Superior temporal gyrus (tissue), 1 donor: ENCODE data around the gene CTDSP2.
"Not testable (repeated sequence)": the region's sequence is repeated elsewhere in the genome, so short reads cannot be mapped to it uniquely, and the experiment has no call there.

Source experiments
- DNase-seq: peaks from one replicate; pipeline ENCODE4 v3.0.0-alpha.2; 2016; ENCODE audit errors: extremely low spot score

The CTDSP2 gene

DNA sequence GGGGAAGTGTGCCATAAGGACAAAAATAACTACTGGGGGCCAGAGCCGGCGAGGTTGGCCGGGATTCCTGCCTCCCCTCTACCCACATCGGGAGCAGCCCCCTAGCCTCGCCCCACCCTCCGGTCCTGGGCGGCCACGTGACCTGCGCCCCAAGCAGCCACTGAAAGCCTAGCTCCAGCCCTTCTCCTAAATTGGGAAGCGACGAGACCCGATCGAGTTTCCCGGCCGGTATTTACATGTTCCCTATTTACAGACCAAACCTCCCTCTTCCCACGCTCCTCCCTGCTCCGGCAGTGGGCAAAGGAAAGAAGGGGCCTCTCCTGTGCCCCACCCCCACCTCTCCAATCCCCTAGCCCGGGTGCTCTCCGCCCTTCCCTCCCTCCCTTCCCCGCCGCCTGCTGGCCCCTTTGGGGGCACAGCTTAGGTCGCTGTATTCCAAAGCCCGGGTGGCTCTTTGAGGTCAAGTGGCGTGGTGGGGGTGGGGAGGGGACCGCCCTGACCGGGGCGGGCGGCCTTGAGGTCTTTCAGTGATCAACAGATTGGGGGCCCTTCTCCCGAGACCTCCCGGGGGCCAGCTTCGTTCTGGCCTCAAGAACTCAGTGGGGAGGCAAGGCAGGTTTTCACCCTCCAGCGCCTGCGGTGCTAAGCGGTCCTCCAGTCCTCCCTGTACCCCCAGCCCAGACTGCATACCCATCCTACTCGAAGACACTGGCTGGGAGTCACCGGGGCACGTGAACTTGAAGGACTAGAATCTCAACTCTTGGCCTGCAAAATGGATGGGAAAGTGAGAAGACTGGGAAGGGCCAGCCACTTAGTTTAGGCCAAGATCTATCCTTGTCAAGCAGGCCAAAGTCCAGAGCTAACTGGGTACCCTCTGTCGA lies 6.3 kb upstream of the CTDSP2 start:
- no peak for DNase-seq

DNA sequence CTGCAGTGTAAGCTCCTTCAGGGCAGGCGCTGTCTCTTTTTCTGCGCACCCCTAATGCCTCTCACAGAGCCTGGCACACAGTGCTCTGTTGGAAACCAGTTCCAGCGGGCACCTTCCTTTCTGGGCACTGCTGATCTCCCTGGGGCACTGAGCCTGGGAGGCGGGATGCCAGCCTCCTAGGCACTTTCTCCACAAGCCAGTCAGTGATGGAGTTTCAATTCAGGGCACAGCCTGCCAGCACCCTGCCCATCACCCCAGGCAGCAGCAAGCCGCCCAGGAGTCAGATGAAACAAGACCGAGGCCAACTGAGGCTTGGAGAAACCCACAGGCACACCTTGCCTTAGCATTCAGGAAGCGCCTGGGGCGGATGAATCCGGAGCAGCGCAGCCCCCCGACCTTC lies 5.7 kb upstream of the CTDSP2 start:
- DNase-seq: no peak

DNA sequence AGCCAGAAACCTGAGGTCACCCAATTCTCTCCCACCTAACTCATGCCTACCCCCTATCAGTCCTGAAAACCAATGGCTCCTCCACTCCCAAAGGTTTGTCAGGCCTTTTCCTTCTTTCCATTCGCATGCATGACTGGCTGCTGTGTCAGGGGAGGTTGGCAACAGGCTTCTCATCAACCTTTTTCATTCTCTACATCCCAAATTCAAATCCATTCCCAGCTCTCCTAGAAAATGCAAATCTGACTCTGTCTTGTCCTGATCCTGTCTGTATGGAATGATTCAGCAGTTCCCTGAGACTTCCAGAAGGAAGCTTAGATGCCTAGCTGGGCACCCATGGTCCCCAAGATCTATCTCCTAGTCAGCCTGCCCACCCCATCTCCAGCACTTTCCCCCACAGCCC lies 5.0 kb upstream of the CTDSP2 start:
- DNase-seq: no peak

DNA sequence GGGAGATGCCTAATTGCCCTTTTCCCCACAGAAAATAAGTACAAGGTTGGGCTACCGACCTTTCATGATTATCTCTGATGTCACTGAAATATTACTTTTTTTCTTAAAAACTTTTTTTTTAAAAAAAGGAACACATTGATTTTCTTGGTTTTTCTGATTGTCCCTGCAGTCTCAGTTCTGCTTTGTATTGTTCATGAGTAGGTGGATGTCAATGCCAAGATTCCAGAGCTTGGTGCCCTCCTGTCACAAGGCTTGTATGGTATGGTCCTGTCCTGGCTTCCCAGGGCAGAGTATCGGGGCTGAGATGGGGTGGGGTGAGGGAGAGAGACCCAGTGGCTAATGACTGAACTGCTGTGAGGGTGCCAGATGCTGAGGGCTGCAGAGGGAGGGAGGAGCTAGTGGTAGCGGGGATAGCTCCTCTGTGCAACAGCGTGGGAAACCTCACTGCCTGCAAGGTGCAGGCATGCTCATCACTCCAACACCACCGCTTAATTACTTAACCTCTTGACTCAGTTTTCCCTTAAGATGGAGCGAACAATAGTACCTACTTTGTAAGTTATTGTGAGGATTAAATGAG lies 4.4 kb upstream of the CTDSP2 start:
- no peak for DNase-seq

DNA sequence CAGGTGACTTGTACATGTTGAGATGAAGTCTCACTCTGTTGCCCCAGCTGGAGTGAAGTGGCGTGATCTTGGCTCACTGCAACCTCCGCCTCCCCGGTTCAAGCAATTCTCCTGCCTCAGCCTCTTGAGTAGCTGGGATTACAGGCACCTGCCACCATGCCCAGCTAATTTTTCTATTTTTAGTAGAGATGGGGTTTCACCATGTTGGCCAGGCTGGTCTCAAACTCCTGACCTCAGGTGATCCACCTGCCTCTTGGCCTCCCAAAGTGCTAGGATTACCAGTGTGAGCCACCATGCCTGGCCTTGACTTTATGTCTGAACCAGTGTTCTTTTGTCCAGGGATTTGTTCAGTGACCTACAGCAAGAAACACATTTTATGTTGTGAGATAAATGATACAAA lies 2.9 kb upstream of the CTDSP2 start:
- not testable (repeated sequence) for DNase-seq

DNA sequence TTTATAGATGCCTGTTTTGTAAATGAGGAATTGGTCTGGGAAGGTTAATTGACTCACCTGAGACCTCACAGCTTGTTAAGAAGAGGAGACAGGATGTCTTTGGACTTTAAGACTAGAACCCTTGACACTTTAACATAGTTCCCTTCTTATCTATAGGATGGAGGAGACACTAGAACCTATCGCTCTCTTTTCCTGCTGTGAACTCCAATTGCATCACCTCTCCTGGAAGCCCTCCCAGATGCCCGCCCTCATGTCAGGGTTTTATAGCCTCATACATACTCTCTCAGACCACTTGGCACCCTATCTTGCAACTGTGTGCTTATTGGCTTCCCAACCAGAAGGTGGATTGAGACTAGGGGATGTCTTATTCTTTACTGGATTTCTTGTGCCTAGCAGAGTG lies 2.5 kb upstream of the CTDSP2 start:
- DNase-seq: no peak

DNA sequence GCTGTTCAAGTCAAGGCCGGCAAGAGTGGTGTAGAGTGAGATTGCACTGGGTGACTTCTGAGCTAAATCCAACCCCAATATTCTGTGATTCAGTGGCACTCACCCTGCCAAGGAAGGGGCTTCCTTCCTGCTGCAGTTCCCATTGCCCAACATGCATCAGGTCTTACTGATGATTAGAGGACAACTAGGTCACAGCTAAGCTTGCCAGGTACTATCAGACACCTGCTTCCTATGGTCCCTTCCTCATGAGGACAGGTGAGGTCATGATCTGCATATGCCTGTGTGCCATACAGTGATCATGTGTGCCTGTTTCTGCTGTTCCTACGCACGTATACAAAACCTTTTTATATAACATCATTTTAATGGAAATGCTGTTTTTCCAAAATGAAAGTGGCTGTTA lies 1.7 kb upstream of the CTDSP2 start:
- DNase-seq: no peak

DNA sequence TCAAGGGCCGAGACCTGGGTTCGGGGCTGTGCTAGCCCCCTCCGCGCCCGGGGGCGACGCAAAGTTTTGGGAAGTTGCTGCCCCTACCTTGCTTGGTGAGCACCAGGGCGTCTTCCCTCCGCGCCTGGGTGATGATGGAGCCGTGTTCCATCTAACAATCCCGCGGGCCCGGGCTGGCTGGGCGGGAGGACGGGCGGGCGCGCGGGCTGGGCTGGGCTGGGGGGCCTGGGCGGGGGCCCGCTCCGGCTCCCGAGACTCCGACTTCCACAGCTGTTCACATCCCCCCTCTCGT lies 298 bp downstream of the CTDSP2 start:
- DNase-seq: no peak

DNA sequence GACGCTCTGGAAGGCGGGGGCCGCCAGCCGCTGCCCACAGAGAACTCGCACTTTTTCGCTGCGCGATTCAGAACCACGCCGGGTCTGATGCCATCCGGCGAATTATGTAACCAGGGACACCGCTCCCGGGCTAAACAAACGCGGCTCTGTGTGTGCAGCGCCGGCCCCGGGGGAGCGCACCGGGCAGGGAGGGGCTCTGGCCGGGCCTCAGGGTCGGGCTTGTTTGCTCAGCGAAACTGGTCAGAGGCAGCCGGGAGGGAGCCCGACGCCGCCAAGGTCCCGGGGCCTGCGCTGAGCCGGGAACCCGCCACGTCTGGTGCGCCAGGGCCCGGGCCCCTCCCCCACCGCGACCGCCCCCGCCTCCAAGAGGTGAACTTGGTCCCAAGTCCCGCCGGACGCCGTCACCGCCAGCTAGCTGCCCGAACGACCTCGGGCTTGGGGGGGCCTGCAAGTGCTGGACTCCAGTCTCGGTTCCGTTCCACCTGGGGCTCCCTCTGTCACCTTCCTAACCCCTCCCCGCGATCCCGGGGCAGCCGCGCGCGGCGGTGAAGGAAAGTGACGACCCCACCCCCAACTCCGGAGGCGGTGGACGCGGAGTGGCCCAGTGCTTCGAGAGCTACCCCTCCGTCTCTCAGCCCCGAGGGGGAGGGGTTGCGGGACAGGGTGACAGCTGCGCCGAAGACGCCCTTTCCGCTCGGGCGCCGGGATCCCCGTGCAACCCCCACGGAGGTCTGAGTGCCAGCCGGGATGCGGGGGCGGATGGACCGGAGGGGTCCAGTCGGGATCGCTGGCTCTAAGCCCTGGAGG lies 848 bp downstream of the CTDSP2 start:
- DNase-seq: peak; percentile 87

DNA sequence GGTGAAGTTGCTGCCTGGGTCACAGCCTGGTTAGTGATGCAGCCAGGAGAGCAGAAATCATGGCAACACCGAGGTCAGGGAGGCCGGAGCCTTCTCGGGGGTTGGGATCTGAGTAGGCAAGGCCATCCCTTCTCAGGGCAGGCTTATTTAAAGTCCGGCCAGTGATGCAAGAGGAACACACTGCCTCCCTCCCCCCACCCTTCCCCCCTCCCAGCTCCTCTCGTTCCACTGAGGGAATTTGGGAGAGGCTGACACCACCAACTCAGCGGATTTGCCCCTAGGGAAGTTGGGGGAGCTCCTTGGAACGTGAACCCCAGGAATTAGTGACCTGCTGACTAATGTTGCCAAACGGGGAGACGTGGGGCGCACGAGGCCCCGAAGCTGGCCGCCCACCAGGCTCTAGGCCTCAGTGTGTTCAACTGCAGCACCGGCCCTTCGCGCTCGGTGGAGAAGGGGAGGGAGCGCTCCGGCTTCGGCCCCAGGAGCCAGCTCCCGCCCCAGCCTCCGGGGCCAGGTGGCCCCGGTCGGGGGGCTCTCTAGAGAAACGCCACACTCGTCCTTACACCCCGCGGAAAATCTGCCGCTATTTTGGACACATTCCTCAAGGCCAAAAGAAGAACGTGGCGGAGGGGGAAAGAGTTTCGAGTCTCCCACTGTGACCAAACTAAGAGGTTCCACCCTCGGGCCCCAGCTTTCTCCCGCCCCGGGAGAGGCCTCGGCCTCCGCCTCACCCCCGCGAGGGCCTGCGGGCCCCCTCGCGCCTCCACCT lies 1.6 kb downstream of the CTDSP2 start:
- DNase-seq: no peak

DNA sequence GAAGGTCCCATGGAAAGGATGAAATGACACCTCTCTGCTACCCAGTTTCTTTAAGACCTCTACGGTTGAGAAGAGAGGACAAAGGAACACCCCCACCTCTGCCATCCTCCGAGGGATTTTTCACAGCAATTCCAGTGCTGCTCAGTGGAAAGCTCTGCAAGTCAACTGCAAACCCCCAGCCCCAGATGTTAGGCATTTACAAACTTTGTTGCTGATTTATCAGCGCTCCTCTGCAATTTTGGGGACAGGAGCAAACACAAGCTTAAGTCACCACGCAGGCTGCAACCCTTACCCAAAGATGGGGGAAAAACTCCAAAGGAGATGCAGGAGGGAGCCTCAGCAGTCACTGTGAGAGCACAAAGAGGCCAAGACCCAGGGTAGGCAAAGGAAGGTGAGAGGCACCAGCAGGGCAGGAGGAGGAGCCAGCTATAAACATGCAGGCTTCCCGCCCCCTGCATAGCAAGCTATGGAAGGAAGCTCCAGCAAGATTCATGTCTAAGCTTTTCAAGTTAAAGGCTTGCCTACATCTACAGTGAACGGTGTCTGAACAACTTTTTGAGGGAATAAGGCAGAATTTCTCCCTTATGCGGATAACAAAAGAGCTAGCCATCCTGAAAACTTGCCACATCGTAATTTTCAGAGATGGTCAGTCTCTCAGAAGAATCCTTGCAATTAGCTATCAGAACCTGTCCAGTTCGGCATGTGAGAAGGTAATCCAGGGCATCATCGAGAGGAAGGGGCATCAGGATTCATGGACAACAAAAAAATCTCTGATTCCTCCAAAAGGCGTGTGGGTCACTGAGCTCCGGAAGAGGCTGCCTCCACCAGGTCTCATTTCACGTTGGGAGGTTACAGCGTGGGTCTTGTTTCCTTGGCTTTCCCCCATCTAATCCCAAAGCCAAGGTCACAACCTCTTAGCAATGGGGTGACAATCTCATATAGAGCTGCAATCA lies 3.9 kb downstream of the CTDSP2 start:
- no peak for DNase-seq

DNA sequence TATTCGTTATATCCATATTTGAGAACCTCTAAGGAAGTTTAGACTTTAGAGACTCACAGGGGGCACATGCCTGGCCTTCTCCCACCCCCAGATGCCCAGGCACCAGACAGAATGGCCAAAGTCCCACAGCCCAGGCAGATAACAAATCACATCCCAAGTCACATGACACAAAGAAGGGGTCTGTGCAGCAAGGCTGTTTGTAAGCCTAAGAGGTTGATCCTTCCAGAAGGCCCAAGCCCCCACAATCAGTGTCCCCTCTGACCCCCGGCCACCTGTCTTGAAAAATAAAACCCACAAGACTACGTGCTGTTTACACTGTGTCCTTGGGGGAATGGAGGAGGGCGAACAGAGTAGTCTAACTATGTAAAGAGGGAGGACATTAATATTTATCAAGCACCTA lies 5.1 kb downstream of the CTDSP2 start:
- DNase-seq: no peak

DNA sequence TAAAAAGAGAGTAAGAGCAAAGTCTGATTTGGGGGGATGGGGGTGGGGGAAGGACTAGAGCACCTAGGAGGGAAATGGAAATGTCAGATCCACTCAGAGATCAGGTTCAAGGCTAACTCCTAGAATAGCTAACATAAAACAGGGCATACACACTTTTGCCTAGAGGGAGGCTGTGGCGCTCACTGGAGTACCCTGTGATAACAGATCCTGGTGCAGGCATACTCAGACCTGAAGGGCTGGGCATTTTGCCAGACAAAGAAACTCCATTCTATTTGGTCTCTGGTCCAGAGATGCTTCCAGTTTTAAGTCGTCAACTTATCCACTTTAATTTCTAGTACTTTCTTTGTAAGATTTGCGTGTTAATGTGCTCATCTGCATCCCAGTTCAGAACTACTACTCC lies 5.8 kb downstream of the CTDSP2 start:
- no peak for DNase-seq

DNA sequence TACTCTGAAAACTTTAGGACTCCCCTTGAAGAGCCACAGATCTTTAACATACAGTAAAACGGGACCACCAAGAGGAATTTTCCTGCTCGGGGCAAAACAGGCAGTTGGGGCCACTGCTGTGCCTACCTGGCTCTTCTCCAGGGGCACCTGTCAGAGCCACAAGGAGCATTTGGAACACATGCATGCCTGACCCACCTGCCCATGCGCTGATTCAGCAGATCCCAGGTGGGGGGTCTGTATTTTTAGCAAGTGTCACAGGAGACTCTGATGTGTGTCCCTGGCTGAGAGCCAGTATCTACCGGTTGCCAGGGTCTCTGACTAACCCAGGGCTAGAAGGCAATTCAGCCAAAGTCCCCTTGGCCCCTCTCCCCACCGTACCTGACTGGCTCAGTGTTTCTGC lies 6.5 kb downstream of the CTDSP2 start:
- DNase-seq: no peak

DNA sequence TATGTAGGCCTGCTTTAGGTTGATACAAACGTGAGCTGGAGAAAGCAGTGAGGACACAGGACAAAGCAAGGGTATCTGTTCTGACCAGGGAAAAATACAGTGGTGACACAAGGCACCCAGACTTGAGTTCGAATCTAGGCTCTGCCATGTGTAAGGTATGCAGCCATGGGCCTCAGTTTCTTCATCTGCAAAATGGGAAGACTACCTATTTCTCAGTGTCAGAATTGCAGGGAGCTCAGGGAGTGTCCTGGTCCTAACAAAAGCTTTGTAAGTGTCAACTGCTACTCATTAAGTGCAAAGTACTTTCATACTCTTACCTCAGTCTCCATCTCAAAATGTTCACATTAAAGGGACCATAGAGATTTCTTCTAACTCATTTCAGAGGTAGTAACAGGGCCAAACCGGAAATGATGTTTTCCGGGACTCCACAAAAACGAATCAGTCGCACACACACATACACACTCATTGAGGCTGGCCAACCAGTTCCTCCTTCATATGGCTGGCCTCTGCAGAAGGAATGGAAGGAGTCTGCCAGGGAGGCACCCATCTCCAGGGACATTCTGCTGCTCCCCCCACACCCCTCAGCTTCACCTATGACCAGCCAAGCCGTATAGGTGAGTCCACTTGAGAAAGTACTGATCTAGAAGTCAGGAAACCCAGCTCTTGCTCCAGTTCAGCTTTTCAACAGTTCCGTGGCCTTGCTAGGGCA lies 7.8 kb downstream of the CTDSP2 start:
- DNase-seq: no peak

DNA sequence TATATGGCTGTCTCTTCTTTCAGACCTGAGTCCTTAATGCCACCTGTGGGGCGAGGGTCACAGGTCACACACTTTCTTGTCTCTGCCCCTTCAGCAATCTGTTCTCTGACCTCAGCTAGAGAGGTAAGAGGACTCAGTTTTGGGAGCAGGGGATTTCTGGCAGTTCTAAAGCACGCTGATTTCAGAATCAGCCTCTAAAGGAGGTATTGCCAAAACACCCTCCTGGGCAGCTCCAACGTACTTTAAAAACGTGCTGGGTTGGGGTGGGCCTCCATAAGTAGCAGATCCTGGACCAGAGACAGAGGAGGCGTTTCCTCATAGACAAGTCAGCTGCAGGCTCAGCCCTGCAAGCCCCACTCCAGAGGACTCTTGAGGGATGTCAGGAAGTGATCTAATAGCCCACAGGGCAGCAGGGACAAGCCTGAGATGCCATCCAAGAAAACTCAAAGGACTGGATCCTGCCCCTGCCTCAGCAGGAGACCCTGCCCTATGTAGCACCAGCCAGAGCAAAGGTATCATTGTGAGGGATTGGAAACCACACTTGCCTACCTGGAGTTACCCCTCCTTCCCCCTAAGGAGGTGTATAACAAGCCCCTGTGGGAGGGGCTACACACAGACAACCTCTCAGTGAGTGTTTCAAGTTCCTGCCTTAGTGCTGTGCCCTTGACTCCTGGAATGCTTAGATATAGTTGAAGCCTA lies 8.5 kb downstream of the CTDSP2 start:
- DNase-seq: no peak

DNA sequence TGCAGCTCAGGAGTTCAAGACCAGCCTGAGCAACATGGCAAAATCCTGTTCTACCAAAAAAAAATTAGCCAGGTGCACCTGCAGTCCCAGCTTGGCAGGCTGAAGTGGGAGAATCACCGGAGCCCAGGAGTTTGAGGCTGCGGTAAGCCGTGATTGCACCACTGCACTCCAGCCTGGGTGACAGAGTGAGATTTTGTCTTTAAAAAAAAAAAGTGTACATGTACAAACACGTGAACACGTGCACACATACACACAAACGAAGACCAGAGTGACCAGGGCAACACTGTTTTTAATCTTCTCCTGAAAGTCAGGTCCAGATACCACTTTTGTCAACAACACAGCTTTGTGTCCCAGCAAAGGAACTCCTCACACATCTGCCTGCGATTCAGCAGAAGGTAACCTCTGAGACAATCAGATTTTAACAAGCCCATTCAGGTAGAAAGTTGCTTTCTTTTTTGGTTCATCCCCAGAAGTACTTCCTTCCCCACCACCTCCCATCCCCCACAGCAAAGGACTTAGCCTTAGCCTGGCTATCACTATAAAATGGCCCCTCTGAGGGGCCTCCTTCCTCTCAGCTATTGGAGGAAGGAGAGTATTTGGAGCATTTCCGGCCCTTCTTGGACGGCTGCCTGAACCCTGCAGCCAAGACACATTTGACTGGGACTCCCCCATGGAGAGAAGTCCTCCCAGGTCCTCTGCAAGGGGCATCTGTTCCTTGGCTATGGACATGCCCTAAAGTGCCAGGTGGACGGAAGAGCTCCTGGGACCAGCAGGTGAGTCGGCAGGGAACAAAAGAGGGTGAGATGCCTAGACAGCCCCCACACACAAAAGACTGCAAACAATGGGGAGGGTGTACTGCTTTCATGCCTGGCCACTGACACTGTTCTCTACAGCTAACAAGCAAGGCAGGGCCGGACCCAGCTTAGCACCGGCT lies 9.8 kb downstream of the CTDSP2 start:
- no peak for DNase-seq
